IPS DF 6.9 (cell line): ENCODE data around the gene TIAL1.

Experiments used
- DNase-seq: peaks from one replicate; pipeline ENCODE4 v3.0.0-alpha.2; 2013; ENCODE audit warnings: low read depth, low spot score
- H3K27ac ChIP-seq: one replicate; pipeline ENCODE4 v1.5.1; 2013; ENCODE audit warnings: low read length, control low read depth
- H3K27me3 ChIP-seq: 2 replicates; pipeline ENCODE4 v1.6.1; 2013; ENCODE audit warnings: mild to moderate bottlenecking, low read length; ENCODE audit not compliant: control insufficient read depth, insufficient read depth
- H3K36me3 ChIP-seq: 2 replicates; pipeline ENCODE4 v1.6.1; 2013; ENCODE audit warnings: low read length; ENCODE audit not compliant: control insufficient read depth, insufficient read depth
- H3K4me1 ChIP-seq: 2 replicates; pipeline ENCODE4 v1.6.1; 2013; ENCODE audit warnings: low read length; ENCODE audit not compliant: control insufficient read depth, insufficient read depth
- H3K4me3 ChIP-seq: 2 replicates; pipeline ENCODE4 v1.5.1; 2013; ENCODE audit warnings: mild to moderate bottlenecking, low read length
- H3K9me3 ChIP-seq: 2 replicates; pipeline ENCODE4 v1.6.1; 2013; ENCODE audit warnings: low read length, inconsistent platforms; ENCODE audit not compliant: control insufficient read depth, insufficient read depth
- WGBS: extraction: QIAGEN DNeasy Blood & Tissue Kit; methylation state at CpG from one replicate; pipeline ENCODE4 v1.1.7; 2013; ENCODE audit warnings: mixed read lengths, missing lambda C conversion rate; ENCODE audit not compliant: insufficient read length, insufficient coverage; 5-methylcytosine and 5-hydroxymethylcytosine counted together

The TIAL1 gene

GRCh38 chr10:119596537-119597404 is at the start of gene TIAL1:
TSS of gene TIAL1 (minus strand) at chr10:119596964. CDS start at chr10:119596465, 499 bp downstream.
- Histone ChIP-seq H3K36me3 (no peaks in the 10 kb centered on the region), H3K4me3 (peak within 1 kb of the TSS; percentile 54), H3K4me1 (no peaks in the 10 kb centered on the region), H3K9me3 (no peaks in the 10 kb centered on the region), H3K27ac (no peak within 1 kb of the TSS), H3K27me3 (no peaks in the 10 kb centered on the region)
- peak; percentile 97 for DNase-seq
- WGBS: no CpG with 5 or more reads among the region's 66 CpGs

GRCh38 chr10:119644994-119645393 is 48.2 kb upstream of the TIAL1 start:
- Histone ChIP-seq H3K4me3 (no peak overlapping the region), H3K4me1 (no peaks in the 10 kb centered on the region), H3K9me3 (no peaks in the 10 kb centered on the region), H3K27me3 (no peaks in the 10 kb centered on the region), H3K36me3 (no peaks in the 10 kb centered on the region), H3K27ac (no peak overlapping the region)
- WGBS: no CpG with 5 or more reads among the region's 3 CpGs
- no peak for DNase-seq

GRCh38 chr10:119644205-119644814 is 47.5 kb upstream of the TIAL1 start:
- Histone ChIP-seq H3K36me3 (no peaks in the 10 kb centered on the region), H3K27me3 (no peaks in the 10 kb centered on the region), H3K9me3 (no peaks in the 10 kb centered on the region), H3K4me3 (no peak overlapping the region), H3K4me1 (no peaks in the 10 kb centered on the region), H3K27ac (no peak overlapping the region)
- DNase-seq: no peak
- WGBS: no CpG with 5 or more reads among the region's 15 CpGs

- WGBS: no CpG with 5 or more reads among the region's 15 CpGs
- Histone ChIP-seq H3K9me3 (no peaks in the 10 kb centered on the region), H3K4me1 (no peaks in the 10 kb centered on the region), H3K27me3 (no peaks in the 10 kb centered on the region), H3K36me3 (no peaks in the 10 kb centered on the region), H3K4me3 (no peak overlapping the region), H3K27ac (no peak overlapping the region)
- DNase-seq: no peak
Measured at GRCh38 chr10:119643306-119644204, 46.8 kb upstream of the TIAL1 start.

GRCh38 chr10:119642556-119643111 is 45.9 kb upstream of the TIAL1 start:
- WGBS: no CpG with 5 or more reads among the region's 2 CpGs

GRCh38 chr10:119640875-119641526 is 44.2 kb upstream of the TIAL1 start:
- no peaks in the 10 kb centered on the region for H3K36me3 ChIP-seq
- H3K9me3 ChIP-seq: no peaks in the 10 kb centered on the region
- WGBS: no CpG with 5 or more reads among the region's 8 CpGs
- H3K4me1 ChIP-seq: no peaks in the 10 kb centered on the region
- no peaks in the 10 kb centered on the region for H3K27me3 ChIP-seq
- no peak overlapping the region for H3K4me3 ChIP-seq
- H3K27ac ChIP-seq: no peak overlapping the region
- no peak for DNase-seq

More at GRCh38 chr10:119642556-119643111, 45.9 kb upstream of the TIAL1 start:
- H3K9me3 ChIP-seq: no peaks in the 10 kb centered on the region
- no peaks in the 10 kb centered on the region for H3K27me3 ChIP-seq
- H3K36me3 ChIP-seq: no peaks in the 10 kb centered on the region
- no peak overlapping the region for H3K4me3 ChIP-seq
- H3K4me1 ChIP-seq: no peaks in the 10 kb centered on the region
- DNase-seq: no peak
- no peak overlapping the region for H3K27ac ChIP-seq

- Histone ChIP-seq H3K9me3 (no peaks in the 10 kb centered on the region), H3K27me3 (no peaks in the 10 kb centered on the region), H3K27ac (no peak overlapping the region), H3K36me3 (no peaks in the 10 kb centered on the region), H3K4me1 (no peaks in the 10 kb centered on the region), H3K4me3 (no peak overlapping the region)
- WGBS: no CpG with 5 or more reads among the region's 6 CpGs
- DNase-seq: no peak
Measured at GRCh38 chr10:119640384-119640783, 43.6 kb upstream of the TIAL1 start.

GRCh38 chr10:119638982-119639381 is 42.2 kb upstream of the TIAL1 start:
- H3K27ac ChIP-seq: no peak overlapping the region
- H3K36me3 ChIP-seq: no peaks in the 10 kb centered on the region
- no CpG with 5 or more reads among the region's 7 CpGs for WGBS
- H3K4me1 ChIP-seq: no peaks in the 10 kb centered on the region
- H3K27me3 ChIP-seq: no peaks in the 10 kb centered on the region
- DNase-seq: no peak
- no peaks in the 10 kb centered on the region for H3K9me3 ChIP-seq
- H3K4me3 ChIP-seq: no peak overlapping the region

- Histone ChIP-seq H3K27ac (no peak overlapping the region), H3K4me1 (no peaks in the 10 kb centered on the region), H3K36me3 (no peaks in the 10 kb centered on the region), H3K9me3 (no peaks in the 10 kb centered on the region), H3K27me3 (no peaks in the 10 kb centered on the region), H3K4me3 (no peak overlapping the region)
- no peak for DNase-seq
- WGBS: no CpG with 5 or more reads among the region's 4 CpGs
Measured at GRCh38 chr10:119637631-119638030, 40.9 kb upstream of the TIAL1 start.

- DNase-seq: no peak
- H3K9me3 ChIP-seq: no peaks in the 10 kb centered on the region
- H3K4me3 ChIP-seq: no peak overlapping the region
- no CpG with 5 or more reads among the region's 1 CpG for WGBS
- no peaks in the 10 kb centered on the region for H3K4me1 ChIP-seq
- H3K27ac ChIP-seq: no peak overlapping the region
- no peaks in the 10 kb centered on the region for H3K27me3 ChIP-seq
- H3K36me3 ChIP-seq: no peaks in the 10 kb centered on the region
Measured at GRCh38 chr10:119634219-119634544, 37.4 kb upstream of the TIAL1 start.
